AML-193 (cell line): Measurements from ENCODE around the gene AOC3.
"Not testable (repeated sequence)": the region's sequence is repeated elsewhere in the genome, so short reads cannot be mapped to it uniquely, and the experiment has no call there.

Source experiments
- DNase-seq, 2 experiments: peaks; one replicate each; lab custom pipeline; 2025; lab: John Stamatoyannopoulos, UW

The AOC3 gene

DNA sequence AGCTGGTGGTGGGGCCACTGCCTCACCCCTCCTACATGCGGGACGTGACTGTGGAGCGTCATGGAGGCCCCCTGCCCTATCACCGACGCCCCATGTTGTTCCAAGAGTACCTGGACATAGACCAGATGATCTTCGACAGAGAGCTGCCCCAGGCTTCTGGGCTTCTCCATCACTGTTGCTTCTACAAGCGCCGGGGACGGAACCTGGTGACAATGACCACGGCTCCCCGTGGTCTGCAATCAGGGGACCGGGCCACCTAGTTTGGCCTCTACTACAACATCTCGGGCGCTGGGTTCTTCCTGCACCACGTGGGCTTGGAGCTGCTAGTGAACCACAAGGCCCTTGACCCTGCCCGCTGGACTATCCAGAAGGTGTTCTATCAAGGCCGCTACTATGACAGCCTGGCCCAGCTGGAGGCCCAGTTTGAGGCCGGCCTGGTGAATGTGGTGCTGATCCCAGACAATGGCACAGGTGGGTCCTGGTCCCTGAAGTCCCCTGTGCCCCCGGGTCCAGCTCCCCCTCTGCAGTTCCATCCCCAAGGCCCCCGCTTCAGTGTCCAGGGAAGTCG is 16.8 kb downstream of the AOC3 start:
- DNase-seq: not testable (repeated sequence)

DNA sequence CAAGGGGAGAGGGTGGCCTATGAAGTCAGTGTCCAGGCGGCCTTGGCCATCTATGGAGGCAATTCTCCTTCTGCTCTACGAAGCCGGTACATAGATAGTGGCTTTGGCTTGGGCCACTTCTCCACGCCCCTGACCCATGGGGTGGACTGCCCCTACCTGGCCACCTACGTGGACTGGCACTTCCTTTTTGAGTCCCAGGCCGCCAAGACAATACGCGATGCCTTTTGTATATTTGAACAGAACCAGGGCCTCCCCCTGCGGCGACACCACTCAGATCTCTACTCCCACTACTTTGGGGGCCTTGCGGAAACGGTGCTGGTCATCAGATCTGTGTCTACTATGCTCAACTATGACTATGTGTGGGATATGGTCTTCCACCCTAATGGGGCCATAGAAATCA is 17.3 kb downstream of the AOC3 start:
- DNase-seq: no peak

DNA sequence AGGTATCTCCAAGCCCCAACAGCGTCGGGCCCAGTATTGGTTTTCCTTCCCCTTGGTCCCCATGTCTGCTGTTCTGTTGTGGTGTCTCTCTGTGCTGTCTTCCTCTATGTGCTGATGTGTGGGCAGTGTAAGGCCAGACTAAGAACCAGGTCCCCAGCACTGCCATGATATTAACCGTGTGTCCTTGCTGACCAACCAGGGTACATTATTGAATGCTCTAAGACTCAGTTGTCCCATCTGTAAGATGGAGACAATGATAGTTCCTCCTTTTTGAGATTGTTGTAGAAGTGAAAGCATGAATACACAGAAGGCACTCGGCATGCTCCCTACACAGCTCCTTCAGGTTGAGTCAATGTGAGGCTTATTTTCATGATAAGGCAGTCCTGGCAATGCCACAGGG is 20.6 kb downstream of the AOC3 start:
- no peak for DNase-seq

DNA sequence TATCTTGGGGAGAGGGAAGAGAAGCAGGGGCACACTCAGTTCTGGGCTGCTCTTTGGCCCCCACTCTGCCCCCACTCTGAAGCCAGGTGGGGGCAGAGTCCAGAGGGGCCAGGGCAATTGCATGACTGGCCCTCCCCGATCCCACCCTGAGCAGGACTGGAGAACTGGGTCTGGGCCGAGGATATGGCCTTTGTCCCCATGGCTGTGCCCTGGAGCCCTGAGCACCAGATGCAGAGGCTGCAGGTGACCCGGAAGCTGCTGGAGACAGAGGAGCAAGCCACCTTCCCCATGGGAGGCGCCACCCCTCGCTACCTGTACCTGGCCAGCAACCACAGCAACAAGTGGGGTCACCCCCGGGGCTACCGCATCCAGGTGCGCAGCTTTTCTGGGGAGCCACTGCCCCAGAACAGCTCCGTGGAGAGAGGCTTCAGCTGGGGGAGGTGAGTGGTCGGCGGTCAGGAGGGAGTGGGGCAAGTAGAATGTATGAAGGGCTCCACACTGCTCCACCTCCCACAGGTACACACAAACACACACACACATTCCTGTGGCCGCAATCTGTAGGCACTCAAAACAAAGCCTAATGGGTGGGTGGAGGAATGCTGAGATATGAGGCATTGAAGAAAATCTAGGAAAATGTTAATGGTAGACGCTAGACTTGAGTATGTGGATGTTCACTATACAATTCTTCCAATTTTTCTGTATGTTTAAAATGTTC is 21.4 kb downstream of the AOC3 start:
- DNase-seq: no peak

DNA sequence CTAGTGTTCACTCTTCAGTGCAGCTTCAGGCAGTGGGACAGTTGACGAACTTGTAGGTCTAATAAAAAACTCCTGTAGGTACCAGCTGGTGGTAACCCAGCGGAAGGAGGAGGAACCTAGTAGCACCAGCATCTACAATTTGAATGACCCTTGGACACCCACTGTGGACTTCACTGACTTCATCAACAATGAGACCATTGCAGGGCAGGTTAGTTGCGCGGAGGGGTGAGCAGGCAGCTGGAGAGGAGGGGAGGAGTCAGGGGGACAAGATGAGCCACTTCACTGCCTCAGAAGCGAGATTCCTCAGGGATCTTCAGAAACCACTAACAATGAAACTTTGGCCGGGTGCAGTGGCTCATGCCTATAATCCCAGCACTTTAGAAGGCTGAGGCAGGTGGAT is 22.3 kb downstream of the AOC3 start:
- DNase-seq: no peak

DNA sequence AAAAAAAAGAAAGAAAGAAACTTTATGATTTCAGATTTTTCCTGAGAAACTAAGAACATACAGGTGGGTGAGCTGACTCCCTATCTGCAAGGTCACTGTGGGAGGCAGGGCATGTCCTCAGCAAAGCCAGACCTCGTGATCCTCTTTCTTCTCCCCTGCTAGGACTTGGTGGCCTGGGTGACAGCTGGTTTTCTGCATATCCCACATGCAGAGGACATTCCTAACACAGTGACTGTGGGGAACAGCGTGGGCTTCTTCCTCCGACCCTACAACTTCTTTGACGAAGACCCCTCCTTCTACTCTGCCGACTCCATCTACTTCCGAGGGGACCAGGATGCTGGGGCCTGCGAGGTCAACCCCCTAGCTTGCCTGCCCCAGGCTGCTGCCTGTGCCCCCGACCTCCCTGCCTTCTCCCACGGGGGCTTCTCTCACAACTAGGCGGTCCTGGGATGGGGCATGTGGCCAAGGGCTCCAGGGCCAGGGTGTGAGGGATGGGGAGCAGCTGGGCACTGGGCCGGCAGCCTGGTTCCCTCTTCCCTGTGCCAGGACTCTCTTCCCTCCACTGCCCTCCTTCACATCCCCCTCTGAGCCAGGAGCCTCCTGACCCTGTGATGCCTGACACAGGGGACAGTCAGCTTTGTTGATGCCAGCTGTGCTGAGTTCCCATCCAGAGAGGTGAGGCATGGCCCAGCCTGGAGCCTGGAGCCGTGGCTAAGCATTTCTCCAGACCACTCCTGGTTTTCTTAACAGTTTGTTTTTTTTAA is 23.1 kb downstream of the AOC3 start:
- DNase-seq: not testable (repeated sequence)

DNA sequence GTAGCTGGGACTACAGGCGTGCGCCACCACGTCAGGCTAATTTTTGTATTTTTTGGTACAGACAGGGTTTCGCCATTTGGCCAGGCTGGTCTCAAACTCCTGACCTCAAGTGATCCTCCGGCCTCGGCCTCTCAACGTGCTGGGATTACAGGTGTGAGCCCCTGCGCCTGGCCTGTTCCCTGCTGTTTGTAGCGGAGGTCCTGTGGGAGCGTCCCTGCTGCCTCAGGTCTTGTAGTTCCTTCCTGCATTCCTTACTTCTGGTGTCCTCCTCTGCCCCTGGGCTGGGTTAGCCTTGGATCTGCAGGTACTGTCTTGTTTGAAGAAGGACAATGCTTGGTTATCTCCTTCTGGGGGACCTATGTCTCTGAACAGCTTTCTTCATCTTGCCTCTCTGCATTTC is 26.0 kb downstream of the AOC3 start:
- no peak for DNase-seq

DNA sequence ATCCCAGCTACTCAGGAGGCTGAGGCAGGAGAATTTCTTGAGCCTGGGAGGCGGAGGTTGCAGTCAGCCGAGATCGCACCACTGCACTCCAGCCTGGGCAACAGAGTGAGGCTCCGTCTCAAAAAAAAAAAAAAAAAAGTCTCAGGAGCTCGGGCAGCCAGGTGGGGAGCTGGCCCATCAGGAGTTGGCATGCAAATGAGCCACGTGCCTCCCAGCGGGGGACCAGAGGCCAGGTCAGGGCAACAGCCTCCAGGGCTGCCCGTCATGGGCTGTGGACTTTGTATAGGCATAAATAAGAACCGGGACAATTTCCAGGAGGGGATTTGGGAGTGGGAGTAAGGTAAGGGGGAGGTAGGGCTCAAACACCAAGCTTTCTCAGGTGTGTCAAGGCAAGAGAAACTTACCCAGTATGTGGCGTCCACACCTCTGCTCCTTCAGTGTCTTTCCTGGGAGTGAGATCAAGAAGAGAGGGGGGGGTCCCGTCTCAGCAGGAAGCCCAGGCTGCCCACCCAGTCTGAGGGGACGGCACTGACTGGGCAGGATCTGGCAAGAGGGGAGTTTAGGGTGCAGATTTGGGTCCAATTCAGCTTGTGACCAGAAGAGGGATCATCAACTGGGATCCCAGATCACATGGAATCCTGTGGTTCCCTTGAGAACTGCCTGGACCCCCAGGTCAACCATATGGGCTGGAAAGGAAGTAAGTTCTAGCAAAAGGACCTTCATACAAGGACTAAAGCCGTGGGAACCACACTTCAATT is 27.3 kb downstream of the AOC3 start:
- no peak for DNase-seq

DNA sequence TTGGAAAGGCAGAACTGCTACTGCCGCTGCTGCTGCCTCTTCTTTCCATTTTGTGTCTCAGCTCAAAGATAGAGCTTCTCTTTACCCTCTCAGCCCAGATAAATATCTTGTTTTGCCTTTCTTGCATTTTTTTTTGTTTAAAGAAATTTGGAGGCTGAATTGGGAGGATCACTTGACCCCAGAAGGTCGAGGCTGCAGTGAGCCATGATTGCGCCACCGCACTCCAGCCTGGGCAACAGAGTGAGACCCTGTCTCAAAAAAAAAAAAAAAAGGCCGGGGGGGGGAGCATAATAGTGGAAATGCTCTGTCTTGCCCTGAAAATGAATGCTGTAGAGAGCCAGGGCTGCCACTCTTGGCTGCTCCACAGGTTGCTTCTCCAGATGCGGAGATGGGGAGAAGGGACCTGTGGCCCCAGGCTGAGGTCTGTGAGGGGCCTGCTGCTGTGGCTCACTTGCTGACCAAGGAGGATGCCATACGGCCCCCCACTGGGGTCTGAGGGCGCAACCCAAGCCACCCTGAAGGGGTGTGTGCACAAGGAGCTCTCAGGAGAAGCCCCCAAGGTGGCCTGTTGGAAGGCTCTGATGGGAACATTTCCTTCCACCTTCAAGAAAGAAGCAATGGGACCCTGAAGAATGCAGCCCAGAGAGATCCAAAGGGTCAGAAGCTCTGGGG is 28.1 kb downstream of the AOC3 start:
- no peak for DNase-seq

DNA sequence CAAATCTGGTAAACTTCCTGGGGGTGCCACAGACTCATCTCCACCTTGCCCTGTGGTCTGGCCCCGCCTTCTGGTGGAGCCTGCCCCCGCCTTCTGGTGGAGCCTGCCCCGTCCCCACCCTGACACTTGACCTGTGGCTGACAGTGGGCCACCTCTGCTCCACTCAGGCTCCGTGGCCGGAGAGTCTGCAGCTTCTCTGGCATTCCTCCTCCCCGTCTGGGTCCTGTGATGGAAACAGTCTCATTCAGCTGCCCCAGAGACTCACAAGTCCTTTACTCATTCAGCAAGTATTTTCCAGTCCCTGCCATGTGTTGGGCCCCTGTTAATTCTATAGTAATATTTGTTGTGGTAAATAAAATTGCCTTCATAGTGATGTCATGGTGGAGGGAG is 28.6 kb downstream of the AOC3 start:
- no peak for DNase-seq

DNA sequence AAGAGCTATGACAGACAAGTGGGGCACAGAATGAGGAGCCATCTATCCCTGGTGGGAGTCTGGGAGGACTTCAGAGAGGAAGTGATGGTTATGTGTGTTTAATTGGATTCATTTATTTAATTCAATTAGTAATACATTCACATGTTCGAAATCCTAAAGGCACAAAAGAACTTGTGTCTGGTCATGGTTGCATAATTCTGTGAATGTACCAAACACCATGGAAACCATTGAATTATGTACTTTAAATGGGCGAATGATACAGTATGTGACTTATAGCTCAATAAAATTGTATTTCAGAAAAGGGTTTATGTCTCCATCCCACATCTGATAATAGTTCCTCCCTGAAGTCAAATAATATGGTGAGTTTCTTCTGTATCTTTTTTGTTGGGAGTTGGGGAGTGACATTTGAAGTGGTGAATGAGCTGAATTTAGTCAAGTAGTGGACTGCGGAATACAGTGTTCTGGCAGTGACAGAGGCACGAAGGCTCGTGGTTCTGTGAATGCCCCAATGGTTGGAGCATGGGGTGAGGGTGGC is 29.8 kb downstream of the AOC3 start:
- no peak for DNase-seq

DNA sequence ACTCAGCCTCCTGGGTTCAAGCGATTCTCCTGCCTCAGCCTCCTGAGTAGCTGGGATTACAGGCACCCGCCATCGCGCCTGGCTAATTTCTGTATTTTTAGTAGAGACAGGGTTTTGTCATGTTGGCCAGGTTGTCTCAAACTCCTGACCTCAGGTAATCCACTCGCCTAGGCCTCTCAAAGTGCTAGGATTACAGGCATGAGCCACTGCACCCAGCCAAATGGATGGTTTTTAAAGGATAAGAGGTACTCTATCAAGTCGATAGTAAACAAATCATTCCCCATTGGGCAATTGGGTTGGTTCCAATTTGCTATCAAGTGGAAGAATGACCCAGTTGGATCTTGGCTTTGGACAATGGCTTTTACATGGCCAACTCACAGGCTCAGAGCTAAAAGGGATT is 30.7 kb downstream of the AOC3 start:
- not testable (repeated sequence) for DNase-seq

DNA sequence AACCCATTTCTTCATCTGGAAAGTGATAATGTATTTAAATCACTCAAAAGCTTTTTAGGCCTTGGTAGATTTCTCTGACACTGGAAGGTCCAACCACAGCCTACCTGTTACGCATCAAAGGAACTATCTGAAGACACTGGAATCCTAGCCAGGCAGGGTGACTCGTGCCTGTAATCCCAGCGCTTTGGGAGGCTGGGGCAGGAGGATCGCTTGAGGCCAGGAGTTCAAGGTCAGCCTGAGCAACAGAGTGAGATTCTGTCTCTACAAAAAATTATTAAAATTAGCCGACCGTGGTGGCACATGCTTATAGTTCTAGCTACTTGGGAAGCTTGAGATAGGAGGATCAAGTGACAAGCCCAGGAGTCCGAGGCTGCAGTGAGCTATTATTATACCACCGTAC is 31.2 kb downstream of the AOC3 start:
- DNase-seq: no peak

DNA sequence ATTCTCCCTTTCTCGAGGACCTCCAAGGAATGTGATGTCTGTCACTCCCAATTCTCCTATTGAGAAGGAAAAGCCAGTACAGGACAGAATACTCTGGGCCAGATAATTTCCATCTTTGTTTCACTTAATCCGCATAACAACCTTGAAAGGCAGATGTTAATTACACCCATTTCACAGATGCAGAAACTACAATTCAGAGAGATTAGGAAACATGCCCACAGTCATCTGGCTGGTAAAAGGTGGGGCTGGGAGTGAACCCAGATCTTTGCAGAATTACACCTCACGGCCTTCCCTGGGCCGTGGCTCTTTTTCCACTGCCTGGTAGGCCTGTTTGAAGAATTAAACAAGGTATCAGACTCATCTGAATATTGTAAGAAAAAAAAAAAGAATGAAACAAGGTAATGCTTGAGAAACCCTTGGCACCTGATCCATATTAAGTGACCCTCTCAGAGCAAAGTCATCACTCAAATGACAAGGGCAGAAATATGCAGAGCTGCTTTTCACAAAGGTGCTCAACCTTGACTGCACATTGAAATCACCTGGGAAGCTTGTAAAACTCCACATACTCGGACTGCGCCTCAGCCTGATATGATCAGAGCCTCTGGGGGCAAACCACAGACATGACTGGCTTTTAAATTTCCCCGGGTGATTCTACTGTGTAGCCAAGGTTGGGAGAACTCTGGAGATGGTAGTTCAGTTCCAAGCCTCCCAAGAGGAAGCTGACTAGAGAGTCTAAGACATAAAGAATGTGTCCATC is 33.0 kb downstream of the AOC3 start:
- DNase-seq: no peak

DNA sequence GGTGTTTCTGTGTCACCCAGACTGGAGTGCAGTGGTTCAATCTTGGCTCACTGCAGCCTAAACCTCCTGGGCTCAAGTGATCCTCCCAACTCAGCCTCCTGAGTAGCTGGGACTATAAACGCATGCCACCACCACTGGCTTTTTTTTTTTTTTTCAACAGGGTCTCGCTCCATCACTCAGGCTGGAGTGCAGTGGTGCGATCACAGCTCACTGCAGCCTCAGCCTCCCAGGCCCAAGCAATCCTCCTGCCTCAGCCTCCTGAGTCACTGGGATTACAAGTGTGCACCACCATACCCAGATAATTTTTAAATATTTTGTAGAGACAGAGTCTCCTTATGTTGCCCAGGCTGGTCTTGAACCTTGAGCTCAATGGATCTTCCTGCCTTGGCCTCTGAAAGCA is 34.8 kb downstream of the AOC3 start:
- not testable (repeated sequence) for DNase-seq

DNA sequence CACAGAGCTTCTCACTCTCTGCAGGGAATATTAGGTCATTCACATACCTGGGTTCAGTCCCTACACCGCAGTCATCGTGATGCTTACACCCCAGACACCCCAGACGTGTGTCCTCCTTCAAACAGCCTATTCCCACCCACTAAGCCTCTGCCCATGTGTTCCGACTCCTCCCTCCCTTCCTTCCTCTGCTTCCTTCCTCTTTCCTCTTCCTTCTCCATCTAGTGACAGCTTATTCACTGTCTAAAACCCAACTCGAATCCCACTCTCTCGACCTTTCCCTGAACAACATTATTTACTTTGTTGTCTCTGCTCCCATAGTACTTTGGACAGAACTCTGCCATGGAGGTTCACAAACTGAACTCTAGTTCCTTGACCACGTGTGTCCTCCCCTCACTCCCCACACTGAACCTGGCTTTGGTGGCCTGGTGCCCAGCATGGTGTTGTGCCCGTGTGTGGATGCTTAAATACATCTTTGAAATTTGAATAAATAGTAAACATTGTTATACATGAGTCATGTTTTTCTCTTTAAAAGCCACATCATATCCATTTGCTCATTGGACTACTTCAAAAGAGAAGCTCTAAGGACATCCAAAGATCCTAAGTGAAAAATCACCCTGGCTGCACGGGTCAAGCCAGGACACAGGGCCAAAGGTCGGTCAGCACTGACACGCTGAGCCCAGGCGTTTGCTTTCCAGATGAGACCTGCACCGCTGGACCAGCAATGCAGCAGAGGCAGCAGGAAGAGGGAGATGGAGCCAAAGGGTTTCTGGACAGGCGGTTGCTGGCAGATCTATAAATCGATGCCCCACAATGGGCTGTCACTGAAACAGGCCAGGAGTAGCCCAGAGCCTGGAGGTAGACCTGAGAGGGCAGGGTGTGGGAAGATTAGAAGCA is 35.5 kb downstream of the AOC3 start:
- peak; percentile 34 to 70 for DNase-seq

DNA sequence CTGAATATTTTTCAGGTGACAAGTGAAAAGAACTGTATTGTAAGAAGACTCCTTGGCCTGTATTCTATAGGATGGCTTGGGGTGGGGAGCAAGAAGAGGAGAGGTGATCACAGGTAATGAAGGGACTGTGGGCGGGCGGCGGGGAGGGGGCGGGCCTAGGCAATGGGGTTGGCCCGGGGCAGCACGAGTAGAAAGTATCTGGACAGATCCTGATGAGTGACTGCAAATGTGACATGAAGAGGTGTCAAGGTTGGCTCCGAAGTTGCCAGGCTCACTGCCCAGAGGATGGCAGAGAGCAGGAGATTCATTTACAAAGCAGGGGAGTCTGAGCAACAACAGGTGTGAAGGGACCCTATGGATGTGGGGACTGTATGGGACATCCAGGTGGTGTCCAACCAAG is 38.8 kb downstream of the AOC3 start:
- DNase-seq: no peak

DNA sequence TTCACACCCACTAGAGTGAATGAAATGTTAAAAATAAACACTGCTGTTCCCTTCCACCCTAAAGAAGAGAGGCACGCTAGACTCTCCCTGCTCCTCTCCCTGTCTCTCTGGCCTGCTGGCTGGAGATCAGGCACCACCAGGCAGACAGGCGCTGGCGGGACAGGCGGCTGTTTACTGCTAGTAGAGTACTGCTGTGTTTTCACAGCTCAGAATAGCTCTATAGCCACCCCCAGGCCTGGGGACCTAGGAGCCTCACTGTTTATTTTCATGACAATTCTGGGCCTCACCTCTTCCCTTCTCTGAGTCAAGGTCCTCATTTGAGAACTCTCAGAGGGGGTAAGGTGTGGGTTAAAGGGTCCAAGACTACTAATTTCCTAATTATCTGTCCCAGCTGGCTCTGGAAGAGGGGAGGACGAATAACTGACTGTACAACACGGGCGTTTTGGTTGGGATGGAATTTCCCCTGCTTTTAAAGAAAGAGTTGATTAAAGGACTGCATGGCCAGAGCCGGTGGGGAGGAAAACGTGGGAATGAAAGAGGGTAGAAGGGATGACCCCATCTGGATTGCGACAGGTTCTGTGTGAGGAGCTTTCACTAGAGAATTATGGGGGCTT is 40.6 kb downstream of the AOC3 start:
- DNase-seq: no peak

DNA sequence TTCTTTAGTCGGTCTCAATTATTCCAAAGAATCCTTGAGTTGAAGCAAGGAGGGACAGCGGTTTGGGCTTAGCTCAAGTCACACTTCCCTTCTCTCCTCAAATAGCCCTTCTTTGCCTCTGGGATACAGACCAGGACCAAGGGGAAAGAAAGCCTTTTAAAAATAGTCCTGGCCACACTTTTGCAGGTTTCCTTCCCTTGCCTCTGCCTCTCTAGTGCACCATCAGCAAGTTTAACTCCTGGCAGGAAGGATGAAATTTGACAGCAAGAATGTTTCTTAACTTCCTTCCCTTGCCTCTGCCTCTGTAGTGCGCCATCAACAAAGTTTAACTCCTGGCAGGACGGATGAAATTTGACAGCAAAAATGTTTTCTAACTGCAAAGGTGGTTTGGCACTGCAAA is 42.4 kb downstream of the AOC3 start:
- peak; percentile 34 to 59 for DNase-seq
